Measurements from ENCODE around the gene CADPS2.
"Not testable (repeated sequence)": the region's sequence is repeated elsewhere in the genome, so short reads cannot be mapped to it uniquely, and the experiment has no call there.

CADPS2 gene

GRCh38 chr7:122849322-122849956 lies 36.8 kb downstream of the CADPS2 start:
- no peak for DNase-seq

GRCh38 chr7:122847871-122848473 lies 38.3 kb downstream of the CADPS2 start:
- DNase-seq: no peak

- DNase-seq: no peak
Observed at GRCh38 chr7:122846591-122846990, 39.7 kb downstream of the CADPS2 start.

GRCh38 chr7:122845286-122845685 lies 41.0 kb downstream of the CADPS2 start:
- DNase-seq: no peak

- DNase-seq: no peak
Observed at GRCh38 chr7:122844191-122844988, 41.9 kb downstream of the CADPS2 start.

GRCh38 chr7:122842971-122843370 lies 43.3 kb downstream of the CADPS2 start:
- DNase-seq: no peak

- DNase-seq: not testable (repeated sequence)
Observed at GRCh38 chr7:122836286-122836685, 50.0 kb downstream of the CADPS2 start.

GRCh38 chr7:122834571-122834942 lies 51.7 kb downstream of the CADPS2 start:
- not testable (repeated sequence) for DNase-seq

- no peak for DNase-seq
Observed at GRCh38 chr7:122833888-122834570, 52.2 kb downstream of the CADPS2 start.

- DNase-seq: no peak
Observed at GRCh38 chr7:122831436-122831835, 54.8 kb downstream of the CADPS2 start.

- DNase-seq: no peak
Observed at GRCh38 chr7:122829962-122830361, 56.3 kb downstream of the CADPS2 start.

GRCh38 chr7:122827763-122828162 lies 58.5 kb downstream of the CADPS2 start:
- DNase-seq: no peak

- no peak for DNase-seq
Observed at GRCh38 chr7:122813845-122814244, 72.4 kb downstream of the CADPS2 start.

- no peak for DNase-seq
Observed at GRCh38 chr7:122803851-122804250, 82.4 kb downstream of the CADPS2 start.

GRCh38 chr7:122803323-122803722 lies 82.9 kb downstream of the CADPS2 start:
- DNase-seq: no peak

- DNase-seq: no peak
Observed at GRCh38 chr7:122802301-122802751, 83.9 kb downstream of the CADPS2 start.

GRCh38 chr7:122791959-122792545 lies 94.2 kb downstream of the CADPS2 start:
- no peak for DNase-seq

- no peak for DNase-seq
Observed at GRCh38 chr7:122790591-122790990, 95.7 kb downstream of the CADPS2 start.

GRCh38 chr7:122790132-122790531 lies 96.1 kb downstream of the CADPS2 start:
- DNase-seq: no peak

- DNase-seq: no peak
Observed at GRCh38 chr7:122789156-122789555, 97.1 kb downstream of the CADPS2 start.

GRCh38 chr7:122770686-122771335 lies 115.4 kb downstream of the CADPS2 start:
- no peak for DNase-seq

GRCh38 chr7:122768827-122769226 lies 117.4 kb downstream of the CADPS2 start:
- no peak for DNase-seq

Measured in T-helper 9 cell (primary cell).